GM18873 (cell line): Measurements from ENCODE around the gene PPP4R1.

ENCODE experiments used
- ATAC-seq: cut with Tn5 transposase; IDR thresholded peaks from one replicate; pipeline ENCODE4 v1.9.1; 2021; ENCODE audit warnings: mild to moderate bottlenecking, moderate library complexity, moderate number of reproducible peaks; ENCODE audit not compliant: unreplicated experiment, low FRiP score

Gene PPP4R1

GRCh38 chr18:9516437-9517064 is 97.8 kb downstream of the PPP4R1 start:
- ATAC-seq: no peak

DNA sequence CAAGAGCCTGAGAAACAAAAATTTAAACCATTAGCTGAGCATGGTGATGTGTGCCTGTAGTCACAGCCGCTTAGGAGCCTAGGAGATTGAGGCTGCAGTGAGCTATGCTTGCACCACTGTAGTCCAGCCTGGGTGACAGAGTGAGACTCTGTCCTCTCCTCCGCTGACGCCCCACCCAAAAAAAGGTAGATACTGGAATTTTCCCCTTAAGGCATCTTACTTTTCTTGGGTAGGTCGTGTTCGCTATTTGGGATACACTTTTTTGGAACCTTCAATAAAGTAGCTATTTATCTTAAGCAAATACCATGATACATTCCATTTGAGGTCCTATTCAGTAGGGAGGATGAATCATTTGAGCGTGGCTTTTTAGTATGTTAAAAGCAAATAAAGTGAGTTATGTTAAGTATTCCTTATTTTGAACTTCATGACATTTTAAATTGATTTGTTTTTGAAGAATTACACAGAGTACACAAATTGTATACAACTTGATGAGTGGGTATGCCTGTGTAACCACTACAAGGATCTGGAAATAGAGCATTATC is 100.3 kb downstream of the PPP4R1 start:
- ATAC-seq: no peak

DNA sequence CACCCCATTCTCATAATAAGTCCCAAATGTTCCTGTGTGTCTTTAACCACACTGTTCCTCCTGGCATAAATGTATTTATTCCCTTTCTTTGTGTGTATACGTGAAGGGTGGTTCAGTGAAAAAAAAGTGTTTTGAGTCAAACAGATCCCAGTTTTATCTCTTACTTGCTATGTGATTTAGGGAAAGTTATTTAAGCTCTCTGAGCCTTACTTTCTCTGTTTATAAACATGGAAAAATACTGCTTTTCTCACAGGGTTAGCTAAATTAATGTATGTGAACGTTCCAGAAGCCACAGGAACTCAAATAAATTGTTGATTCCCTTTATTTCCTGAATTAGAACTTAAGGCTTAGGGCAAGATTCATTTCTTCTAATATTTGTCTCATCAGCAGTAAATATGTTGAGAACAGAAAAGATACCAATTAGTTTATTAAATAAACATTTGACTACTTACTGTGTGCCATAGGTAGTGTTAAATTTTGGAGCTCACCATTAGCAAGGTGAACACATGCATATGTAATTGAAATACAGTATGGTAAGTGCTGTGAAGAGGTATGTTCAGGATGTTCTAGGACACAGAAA is 105.8 kb downstream of the PPP4R1 start:
- no peak for ATAC-seq

- no peak for ATAC-seq
Measured at GRCh38 chr18:9507565-9508088, 106.7 kb downstream of the PPP4R1 start.

- ATAC-seq: no peak
Measured at GRCh38 chr18:9506046-9506792, 108.1 kb downstream of the PPP4R1 start.
